Renal pelvis (tissue), 4 donors: ENCODE results near the gene EPHB1. TPM values are rescaled to one million over a fixed set of nuclear protein-coding genes. Genes with fewer than 3 reads are reported as not detected.

Source experiments
- DNase-seq: peaks from one replicate; pipeline ENCODE4 v3.0.0-alpha.2; 2013
- polyA plus RNA-seq, 3 donors: library from polyadenylated mRNA; unstranded; fragments of 120-200 nt; gene quantifications; one replicate each; pipeline ENCODE4 v1.2.1, GENCODE V29; 2013; ENCODE audit not compliant: insufficient read length in 3 of 3

Gene EPHB1
- polyA plus RNA-seq, 3 donors = 5.2 to 6.0 (median 5.9) TPM

GRCh38 chr3:134904776-134905646 lies 110.0 kb downstream of the EPHB1 start:
- DNase-seq = peak; percentile 9

- DNase-seq = no peak
Measured at GRCh38 chr3:134905647-134905935, 110.5 kb downstream of the EPHB1 start.

DNA sequence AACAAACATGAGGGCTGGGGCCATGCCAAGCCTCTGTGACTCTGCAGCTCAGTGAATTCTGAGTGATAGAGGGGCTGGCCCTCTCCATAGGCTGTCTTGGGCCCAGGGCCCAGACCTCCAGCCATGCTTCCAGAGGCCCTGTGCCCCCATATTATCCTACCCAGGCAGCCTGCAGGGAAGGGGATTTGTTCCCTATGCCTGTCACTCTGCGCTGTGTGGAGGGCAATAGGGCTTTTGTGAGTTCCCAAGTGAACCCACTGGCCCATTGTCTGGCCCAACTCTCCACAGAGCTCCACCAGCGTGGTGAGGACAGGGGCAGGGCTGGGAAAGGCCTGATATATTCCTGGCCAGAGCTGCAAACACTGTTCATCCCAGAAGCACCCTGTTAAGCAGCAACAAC lies 113.2 kb downstream of the EPHB1 start:
- DNase-seq = no peak

DNA sequence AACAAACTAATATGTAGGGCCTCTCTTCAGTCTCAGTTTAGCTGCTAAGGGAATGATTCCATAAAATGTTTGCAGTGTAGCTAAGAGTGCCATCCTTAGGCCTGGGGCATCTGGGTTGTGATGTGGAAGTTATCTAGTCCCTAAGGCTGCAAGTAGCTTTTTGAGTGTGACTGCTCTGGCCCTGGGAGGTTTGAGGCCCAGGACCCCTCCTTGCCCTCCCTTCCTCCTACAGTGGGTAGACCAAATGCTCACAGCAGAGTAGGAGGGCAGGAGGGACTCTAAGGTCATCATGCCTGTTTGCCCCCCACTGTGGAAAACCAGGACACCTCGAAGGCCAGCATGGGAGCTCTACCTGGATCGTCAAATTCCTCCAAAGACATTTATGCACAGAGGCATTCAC lies 115.0 kb downstream of the EPHB1 start:
- no peak for DNase-seq

- DNase-seq = no peak
Measured at GRCh38 chr3:134911586-134912548, 116.8 kb downstream of the EPHB1 start.

GRCh38 chr3:134916276-134916961 lies 121.4 kb downstream of the EPHB1 start:
- DNase-seq = no peak

DNA sequence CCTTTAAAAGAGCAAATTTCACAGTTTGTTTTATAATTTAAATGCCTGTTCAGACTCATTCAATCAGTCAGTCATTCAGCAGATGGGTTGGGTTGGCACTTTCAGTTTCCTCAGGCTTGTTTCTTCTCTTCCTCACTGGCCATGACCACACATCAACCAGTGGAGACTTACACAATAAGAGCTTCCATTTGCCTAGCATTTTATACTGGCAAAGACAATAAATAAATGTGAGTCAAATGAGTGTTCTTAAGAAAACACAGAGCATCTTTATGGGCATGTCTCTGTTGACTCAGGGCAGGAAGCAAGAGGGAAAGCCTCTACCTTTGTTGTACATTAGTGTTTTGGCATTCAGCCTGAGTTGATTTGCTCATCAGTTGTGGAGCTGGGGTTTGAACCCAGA lies 122.6 kb downstream of the EPHB1 start:
- DNase-seq = no peak

DNA sequence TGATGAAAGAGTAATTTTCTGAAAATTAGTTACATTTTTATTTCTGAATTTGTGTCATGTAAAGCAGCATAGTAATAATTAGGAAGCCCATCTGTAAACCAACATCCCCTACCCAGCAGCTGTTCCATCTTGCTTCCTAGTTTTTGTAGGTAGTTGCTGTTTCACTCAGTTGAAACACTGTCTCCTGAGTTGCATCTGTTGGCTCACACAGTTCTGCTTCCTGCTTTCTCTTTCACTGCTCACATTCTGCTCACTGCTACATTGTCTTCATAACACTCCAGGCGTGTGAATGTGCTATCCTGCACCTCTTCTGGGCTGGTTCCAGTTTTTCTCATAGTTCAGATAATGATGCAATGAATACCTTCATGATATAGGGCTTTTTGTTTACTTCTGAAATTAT lies 123.4 kb downstream of the EPHB1 start:
- no peak for DNase-seq

GRCh38 chr3:134922101-134922500 lies 127.0 kb downstream of the EPHB1 start:
- DNase-seq = no peak

- DNase-seq = no peak
Measured at GRCh38 chr3:134922866-134923265, 127.8 kb downstream of the EPHB1 start.

DNA sequence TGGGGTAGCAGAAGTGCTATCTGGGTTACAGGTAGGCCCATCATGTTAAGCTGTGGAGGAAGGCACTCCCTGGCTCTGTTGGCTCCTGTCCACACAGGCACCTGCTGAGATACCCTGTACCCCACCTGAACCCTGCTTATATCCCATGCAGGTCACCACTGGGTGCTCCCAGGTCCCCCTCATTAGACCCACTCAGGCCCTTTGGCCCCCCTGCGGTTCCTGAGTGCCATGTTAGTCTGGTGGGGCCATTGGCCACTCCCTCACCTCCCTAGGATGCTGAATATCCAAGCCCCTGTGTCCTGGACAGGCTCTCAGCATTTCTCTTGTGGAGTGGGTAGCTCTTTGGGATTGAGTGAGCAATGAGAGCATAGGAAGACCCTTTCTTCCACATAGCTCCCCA lies 128.2 kb downstream of the EPHB1 start:
- no peak for DNase-seq

DNA sequence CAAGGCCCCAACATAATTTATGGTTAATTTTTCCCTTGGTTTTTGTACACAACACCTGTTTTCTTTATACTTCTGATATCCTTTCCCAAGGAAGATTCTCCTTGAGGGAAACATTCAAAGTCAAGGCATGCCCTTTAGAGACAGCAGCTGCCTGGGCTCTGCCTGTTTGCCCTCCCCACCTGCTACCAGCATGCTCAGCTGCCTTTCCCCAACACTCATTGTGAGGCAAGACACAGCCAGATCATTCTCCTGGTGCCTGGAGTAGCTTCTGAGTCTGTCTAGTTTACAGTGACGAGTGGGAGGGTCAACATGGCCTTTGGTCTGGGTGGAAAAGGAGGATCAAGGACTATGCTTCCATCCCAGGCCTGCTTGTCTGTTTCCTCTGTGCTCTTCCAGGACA lies 132.5 kb downstream of the EPHB1 start:
- no peak for DNase-seq

- no peak for DNase-seq
Measured at GRCh38 chr3:134928392-134928791, 133.3 kb downstream of the EPHB1 start.

- DNase-seq = no peak
Measured at GRCh38 chr3:134928819-134929218, 133.8 kb downstream of the EPHB1 start.

DNA sequence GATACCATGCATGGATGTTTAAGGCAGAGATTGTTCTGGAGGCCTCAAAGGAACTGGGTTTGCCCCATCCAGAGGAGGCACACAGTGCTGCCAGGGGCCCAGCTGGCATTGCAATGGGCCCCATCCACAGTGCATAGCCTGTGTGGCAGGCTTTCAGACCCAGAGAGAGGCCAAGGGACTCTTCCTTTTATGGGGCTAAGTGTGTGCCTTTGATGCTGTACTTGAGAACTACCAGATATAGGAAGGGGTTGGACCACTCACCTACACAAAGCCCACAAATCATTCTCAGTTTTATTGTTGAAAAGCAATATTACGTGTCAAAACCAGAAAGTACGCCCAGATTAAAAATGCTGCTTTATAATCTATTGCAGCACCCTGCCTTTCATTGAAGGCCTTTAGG lies 134.9 kb downstream of the EPHB1 start:
- DNase-seq = no peak

GRCh38 chr3:134931045-134931785 lies 136.2 kb downstream of the EPHB1 start:
- DNase-seq = no peak

- no peak for DNase-seq
Measured at GRCh38 chr3:134932035-134932434, 137.0 kb downstream of the EPHB1 start.

DNA sequence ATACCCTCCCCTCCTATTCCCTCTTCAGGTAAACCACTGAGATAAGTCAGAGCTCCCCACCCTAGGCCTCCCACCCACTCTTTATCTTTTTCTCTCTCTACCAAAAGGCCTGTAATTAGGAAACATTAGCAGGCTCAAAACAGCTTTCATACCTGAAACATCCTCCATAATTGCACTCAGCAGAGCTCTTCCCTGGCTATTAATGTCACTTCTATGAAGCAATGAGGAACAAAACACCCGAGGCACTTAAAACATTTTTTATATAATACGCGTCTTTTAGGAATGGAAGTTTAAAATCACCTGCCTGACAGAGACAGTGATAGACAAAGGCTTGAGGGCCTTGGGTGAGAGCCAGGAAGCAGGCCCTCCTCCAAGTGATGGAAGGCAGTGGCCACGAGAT lies 138.9 kb downstream of the EPHB1 start:
- DNase-seq = no peak

- DNase-seq = no peak
Measured at GRCh38 chr3:134934933-134935332, 139.9 kb downstream of the EPHB1 start.

- DNase-seq = no peak
Measured at GRCh38 chr3:134937256-134938028, 142.4 kb downstream of the EPHB1 start.

GRCh38 chr3:134938029-134938525 lies 143.0 kb downstream of the EPHB1 start:
- DNase-seq = no peak
